Posterior vena cava (tissue), 2 donors: Measurements from ENCODE around the gene WASF2. TPM values are rescaled to one million over a fixed set of nuclear protein-coding genes. Genes with fewer than 3 reads are reported as not detected.
"Not testable (repeated sequence)": the region's sequence is repeated elsewhere in the genome, so short reads cannot be mapped to it uniquely, and the experiment has no call there.

Source experiments
- DNase-seq: peaks from one replicate; pipeline ENCODE4 v3.0.0-alpha.2; 2020; ENCODE audit warnings: low spot score
- intact Hi-C, 2 donors: fragments of 100-400 bp; cut with DNase I; formaldehyde crosslinking; loops; one replicate each; pipeline versions ENCODE4 v1.14.1 to v1.14.2; 2022 to 2023
- total RNA-seq, 2 donors: library from RNA; stranded (reverse); fragmentation: NEBNext Ultra II Directional; extraction: Animal tissue kit (Norgen Biotek cat#: 25700); gene quantifications; one replicate each; pipeline ENCODE4 v1.2.1, GENCODE V29; 2021
- donor health status: DM: yes; HTN: yes; CAD: no.
- donor health status: DM: yes; HTN: yes; CAD: no.

WASF2 gene
- total RNA-seq, 2 donors from 2014 or later: 154 to 155 TPM

GRCh38 chr1:27393641-27394281 lies 96.2 kb downstream of the WASF2 start:
- intact Hi-C loops: loop anchor here (5.0 to 10.0 kb wide), 3 partner anchors 36 to 271 kb away; no protein-coding TSS in a partner anchor
- DNase-seq: no peak

GRCh38 chr1:27392778-27393635 lies 97.0 kb downstream of the WASF2 start:
- no peak for DNase-seq
- intact Hi-C loops: loop anchor here (5.0 to 10.0 kb wide), 3 partner anchors 36 to 272 kb away; no protein-coding TSS in a partner anchor

GRCh38 chr1:27392096-27392777 lies 97.7 kb downstream of the WASF2 start, which contains the start of gene GPR3:
GPR3 (plus strand) TSS chr1:27392622; CDS start chr1:27393799, 1,177 bp downstream.
- intact Hi-C loops: loop anchor here (5.0 to 10.0 kb wide), 3 partner anchors 35 to 273 kb away; no protein-coding TSS in a partner anchor

GRCh38 chr1:27391511-27392095 lies 98.4 kb downstream of the WASF2 start:
- intact Hi-C loops: loop anchor here (5.0 to 10.0 kb wide), 3 partner anchors 34 to 273 kb away; no protein-coding TSS in a partner anchor
- DNase-seq: peak; percentile 83

More at GRCh38 chr1:27392096-27392777, 97.7 kb downstream of the WASF2 start, which contains the start of gene GPR3:
- DNase-seq: peak; percentile 96

- no peak for DNase-seq
- intact Hi-C loops: loop anchor here in 1 of 2 donors (5.0 kb wide), 2 partner anchors 86 to 1776 kb away; no protein-coding TSS in a partner anchor
Observed at GRCh38 chr1:27388337-27389005, 101.5 kb downstream of the WASF2 start.

GRCh38 chr1:27384797-27385196 lies 105.2 kb downstream of the WASF2 start:
- intact Hi-C loops: loop anchor here in 1 of 2 donors (5.0 kb wide), 2 partner anchors 82 to 1772 kb away; no protein-coding TSS in a partner anchor
- DNase-seq: not testable (repeated sequence)

GRCh38 chr1:27383661-27384060 lies 106.3 kb downstream of the WASF2 start:
- intact Hi-C loops: no loop called here
- DNase-seq: no peak

GRCh38 chr1:27383039-27383605 lies 106.8 kb downstream of the WASF2 start, which contains the start of gene CD164L2:
CD164L2 (minus strand) TSS chr1:27383333; CDS start chr1:27383239, 94 bp downstream.
- intact Hi-C loops: no loop called here
- no peak for DNase-seq

GRCh38 chr1:27381969-27382762 lies 107.8 kb downstream of the WASF2 start:
- intact Hi-C loops: no loop called here

GRCh38 chr1:27380766-27381733 lies 108.9 kb downstream of the WASF2 start:
- no peak for DNase-seq
- intact Hi-C loops: no loop called here

More at GRCh38 chr1:27381969-27382762, 107.8 kb downstream of the WASF2 start:
- DNase-seq: no peak

- intact Hi-C loops: no loop called here
Observed at GRCh38 chr1:27380224-27380623, 109.7 kb downstream of the WASF2 start.

GRCh38 chr1:27379564-27380122 lies 110.3 kb downstream of the WASF2 start:
- intact Hi-C loops: no loop called here
- DNase-seq: no peak

More at GRCh38 chr1:27380224-27380623, 109.7 kb downstream of the WASF2 start:
- no peak for DNase-seq

- intact Hi-C loops: no loop called here
- no peak for DNase-seq
Observed at GRCh38 chr1:27377760-27378495, 112.0 kb downstream of the WASF2 start.

GRCh38 chr1:27374362-27375086 lies 115.4 kb downstream of the WASF2 start, which contains the start of gene FCN3:
FCN3 (minus strand) TSS chr1:27374824; CDS start chr1:27374818, 6 bp downstream.
- peak; percentile 59 for DNase-seq
- intact Hi-C loops: no loop called here
